GM23338 (cell line): ENCODE measurements around the gene C6orf89. TPM values are rescaled to one million over a fixed set of nuclear protein-coding genes. Genes with fewer than 3 reads are reported as not detected.

Experiments used
- ATAC-seq: fragments of 200-7000 bp; cut with Tn5 transposase; 3 replicates; pipeline ENCODE4 v1.9.1; 2020
- DNase-seq: peaks from one replicate; pipeline ENCODE4 v3.0.0-alpha.2; 2015; ENCODE audit warnings: low spot score
- H2AFZ ChIP-seq: fragments of 200-600 bp; sonication (generic); 2 replicates; pipeline ENCODE4 v1.8.0; 2016; ENCODE audit warnings: antibody characterized with exemption, mild to moderate bottlenecking, moderate library complexity
- H3F3A ChIP-seq: fragments of 200-600 bp; sonication (generic); replicated peaks from 2 replicates; pipeline ENCODE4 v1.8.0; 2017; ENCODE audit warnings: antibody characterized with exemption, mixed run types, low read depth
- H3K27ac ChIP-seq: fragments of 200-600 bp; sonication (generic); 2 replicates; pipeline ENCODE4 v1.6.1; 2016; ENCODE audit warnings: low read depth
- H3K27me3 ChIP-seq: fragments of 200-600 bp; sonication (generic); 2 replicates; pipeline ENCODE4 v1.8.0; 2016; ENCODE audit warnings: mild to moderate bottlenecking, mixed run types, moderate library complexity; ENCODE audit not compliant: insufficient read depth
- H3K36me3 ChIP-seq: fragments of 200-600 bp; sonication (generic); 2 replicates; pipeline ENCODE4 v1.8.0; 2016; ENCODE audit warnings: mild to moderate bottlenecking; ENCODE audit not compliant: insufficient read depth
- H3K4me1 ChIP-seq: fragments of 200-600 bp; sonication (generic); 2 replicates; pipeline ENCODE4 v1.8.0; 2016; ENCODE audit warnings: mild to moderate bottlenecking, moderate library complexity; ENCODE audit not compliant: insufficient read depth
- H3K4me2 ChIP-seq: fragments of 200-600 bp; sonication (generic); 2 replicates; pipeline ENCODE4 v1.7.1; 2017; ENCODE audit warnings: mixed run types
- H3K4me3 ChIP-seq: fragments of 200-600 bp; sonication (generic); 2 replicates; pipeline ENCODE4 v1.6.1; 2016; ENCODE audit warnings: mixed run types
- H3K79me2 ChIP-seq: fragments of 200-600 bp; sonication (generic); replicated peaks from 2 replicates; pipeline ENCODE4 v1.8.0; 2017; ENCODE audit warnings: mild to moderate bottlenecking; ENCODE audit not compliant: insufficient read depth
- H3K9me2 ChIP-seq: fragments of 200-600 bp; sonication (generic); 2 replicates; pipeline ENCODE4 v1.8.0; 2017; ENCODE audit not compliant: insufficient read depth
- H4K20me1 ChIP-seq: fragments of 200-600 bp; sonication (generic); replicated peaks from 2 replicates; pipeline ENCODE4 v1.8.0; 2017; ENCODE audit warnings: mild to moderate bottlenecking; ENCODE audit not compliant: insufficient read depth
- H3K27ac Mint-ChIP-seq: 2 replicates; pipeline ENCODE4 v1.8.0; 2020; ENCODE audit warnings: inconsistent platforms, mild to moderate bottlenecking, moderate library complexity, mixed read lengths
- H3K27me3 Mint-ChIP-seq: 3 replicates; pipeline ENCODE4 v1.8.0; 2022; ENCODE audit warnings: low read depth, mild to moderate bottlenecking, moderate library complexity, mixed read lengths, inconsistent platforms; ENCODE audit not compliant: insufficient read depth, poor library complexity
- H3K36me3 Mint-ChIP-seq: 3 replicates; pipeline ENCODE4 v1.8.0; 2021; ENCODE audit warnings: low read depth, mild to moderate bottlenecking, inconsistent platforms, moderate library complexity, mixed read lengths
- H3K4me1 Mint-ChIP-seq: 3 replicates; pipeline ENCODE4 v1.8.0; 2020; ENCODE audit warnings: mild to moderate bottlenecking, inconsistent platforms, mixed read lengths
- H3K4me3 Mint-ChIP-seq: 3 replicates; pipeline ENCODE4 v1.8.0; 2021; ENCODE audit warnings: moderate library complexity, mild to moderate bottlenecking, inconsistent platforms, mixed read lengths
- H3K9me3 Mint-ChIP-seq: 3 replicates; pipeline ENCODE4 v1.8.0; 2020; ENCODE audit warnings: moderate library complexity, mild to moderate bottlenecking, inconsistent platforms, mixed read lengths
- CREB1 ChIP-seq: fragments of 250-450 bp; sonication (Bioruptor Pico); IDR thresholded peaks from 2 replicates; pipeline ENCODE4 v1.5.0; 2020; ENCODE audit warnings: low read depth, mild to moderate bottlenecking, moderate library complexity
- CTCF ChIP-seq, 2 experiments: fragments of 200-600 bp in 1 of 2; sonication (generic) in 1 of 2; conservative IDR thresholded peaks; 2 replicates each; pipeline versions ENCODE4 v1.5.1 to v1.6.1; 2016 to 2017; ENCODE audit warnings: antibody characterized with exemption in 2 of 2, low read depth in 2 of 2, mild to moderate bottlenecking in 2 of 2, moderate library complexity in 1 of 2
- ETS1 ChIP-seq: IDR thresholded peaks from 2 replicates; pipeline ENCODE4 v1.6.1; 2016; ENCODE audit warnings: antibody characterized with exemption
- EZH2 ChIP-seq: fragments of 200-600 bp; sonication (generic); IDR thresholded peaks from one replicate; pipeline ENCODE4 v1.8.0; 2017; ENCODE audit warnings: antibody characterized with exemption, mild to moderate bottlenecking, low read depth; ENCODE audit not compliant: unreplicated experiment
- EZH2phosphoT487 ChIP-seq: fragments of 200-600 bp; sonication (generic); IDR thresholded peaks from one replicate; pipeline ENCODE4 v1.8.1; 2018; ENCODE audit warnings: antibody characterized with exemption; ENCODE audit not compliant: unreplicated experiment
- JUNB ChIP-seq: IDR thresholded peaks from one replicate; pipeline ENCODE4 v1.6.1; 2016; ENCODE audit warnings: antibody characterized with exemption; ENCODE audit not compliant: unreplicated experiment
- NANOG ChIP-seq: IDR thresholded peaks from 2 replicates; pipeline ENCODE4 v1.6.1; 2016; ENCODE audit warnings: antibody characterized with exemption, borderline replicate concordance
- POLR2AphosphoS5 ChIP-seq: IDR thresholded peaks from 2 replicates; pipeline ENCODE4 v1.6.1; 2016; ENCODE audit warnings: antibody characterized with exemption, low read depth
- REST ChIP-seq: IDR thresholded peaks from one replicate; pipeline ENCODE4 v1.6.1; 2018; ENCODE audit warnings: antibody characterized with exemption; ENCODE audit not compliant: unreplicated experiment
- STAT1 ChIP-seq: IDR thresholded peaks from one replicate; pipeline ENCODE4 v1.6.1; 2016; ENCODE audit warnings: antibody characterized with exemption; ENCODE audit not compliant: unreplicated experiment
- ZNF114 ChIP-seq: fragments of 250-450 bp; sonication (Bioruptor Pico); IDR thresholded peaks from 2 replicates; pipeline ENCODE4 v1.5.0; 2020; ENCODE audit warnings: mild to moderate bottlenecking, moderate library complexity
- ZNF331 ChIP-seq: fragments of 250-450 bp; sonication (Bioruptor Pico); IDR thresholded peaks from 2 replicates; pipeline ENCODE4 v1.5.0; 2020; ENCODE audit warnings: low read depth, mild to moderate bottlenecking, moderate library complexity
- polyA plus RNA-seq: library from polyadenylated mRNA; unstranded; fragments of >200 nt; fragmentation: Nextera tagmentation; extraction: Ambion mirVana; gene quantifications from 2 replicates; pipeline ENCODE4 v1.2.1, GENCODE V29; 2016
- total RNA-seq: library from RNA; depleted of rRNA; stranded (reverse); fragments of >200 nt; shearing (Covaris generic); gene quantifications from 2 replicates; pipeline ENCODE4 v1.2.3, GENCODE V29; 2014
- TF ChIP-seq, protein P1 (sequence below): fragments of 250-450 bp; sonication (Bioruptor Pico); IDR thresholded peaks from 2 replicates; pipeline ENCODE4 v1.5.0; 2020; ENCODE audit warnings: mild to moderate bottlenecking, moderate library complexity

Gene C6orf89
- total and polyA plus RNA-seq, 2 experiments from 2014 or later = 3.7 to 7.9 TPM

DNA sequence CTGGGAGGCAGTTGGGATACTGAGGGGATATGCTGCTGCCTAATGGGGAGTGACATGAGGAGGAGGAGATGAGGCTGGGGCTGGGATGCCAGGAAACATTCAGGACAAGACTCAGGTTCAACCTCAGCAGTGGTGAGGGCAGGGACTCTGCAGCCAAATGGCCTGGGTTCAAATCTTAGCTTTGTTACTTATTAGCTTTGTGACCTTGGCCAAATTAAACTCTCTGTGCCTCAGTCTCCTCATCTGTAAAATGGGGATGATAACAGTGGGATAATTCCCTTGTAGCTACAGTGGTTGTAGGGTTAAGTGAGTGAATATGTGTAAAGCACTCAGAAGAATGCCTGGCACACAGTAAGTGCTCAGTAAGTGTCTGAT lies 70.7 kb downstream of the C6orf89 start:
- Histone ChIP-seq H3K27me3 (no peaks in the 10 kb centered on the region), H3K4me2 (no peak overlapping the region), H3K36me3 (no peaks in the 10 kb centered on the region), H3F3A (no peaks in the 10 kb centered on the region), H3K4me3 (no peak overlapping the region), H3K79me2 (no peaks in the 10 kb centered on the region), H3K4me1 (no peaks in the 10 kb centered on the region), H2AFZ (no peak overlapping the region), H4K20me1 (no peaks in the 10 kb centered on the region), H3K27ac (no peak overlapping the region), H3K9me2 (no peaks in the 10 kb centered on the region)
- TF ChIP-seq STAT1 (no peak), ETS1 (no peak), CTCF (conservative IDR thresholded peaks at IDR 0.05; ENCODE audit: low read depth in 2 of 2) (no peak), REST (no peak), NANOG (no peak), EZH2phosphoT487 (no peak), ZNF114 (CRISPR knock-in tag) (no peak), CREB1 (CRISPR knock-in tag) (no peak), EZH2 (no peak), POLR2AphosphoS5 (no peak), JUNB (no peak), ZNF331 (CRISPR knock-in tag) (no peak)
- TF ChIP-seq, protein P1, sequence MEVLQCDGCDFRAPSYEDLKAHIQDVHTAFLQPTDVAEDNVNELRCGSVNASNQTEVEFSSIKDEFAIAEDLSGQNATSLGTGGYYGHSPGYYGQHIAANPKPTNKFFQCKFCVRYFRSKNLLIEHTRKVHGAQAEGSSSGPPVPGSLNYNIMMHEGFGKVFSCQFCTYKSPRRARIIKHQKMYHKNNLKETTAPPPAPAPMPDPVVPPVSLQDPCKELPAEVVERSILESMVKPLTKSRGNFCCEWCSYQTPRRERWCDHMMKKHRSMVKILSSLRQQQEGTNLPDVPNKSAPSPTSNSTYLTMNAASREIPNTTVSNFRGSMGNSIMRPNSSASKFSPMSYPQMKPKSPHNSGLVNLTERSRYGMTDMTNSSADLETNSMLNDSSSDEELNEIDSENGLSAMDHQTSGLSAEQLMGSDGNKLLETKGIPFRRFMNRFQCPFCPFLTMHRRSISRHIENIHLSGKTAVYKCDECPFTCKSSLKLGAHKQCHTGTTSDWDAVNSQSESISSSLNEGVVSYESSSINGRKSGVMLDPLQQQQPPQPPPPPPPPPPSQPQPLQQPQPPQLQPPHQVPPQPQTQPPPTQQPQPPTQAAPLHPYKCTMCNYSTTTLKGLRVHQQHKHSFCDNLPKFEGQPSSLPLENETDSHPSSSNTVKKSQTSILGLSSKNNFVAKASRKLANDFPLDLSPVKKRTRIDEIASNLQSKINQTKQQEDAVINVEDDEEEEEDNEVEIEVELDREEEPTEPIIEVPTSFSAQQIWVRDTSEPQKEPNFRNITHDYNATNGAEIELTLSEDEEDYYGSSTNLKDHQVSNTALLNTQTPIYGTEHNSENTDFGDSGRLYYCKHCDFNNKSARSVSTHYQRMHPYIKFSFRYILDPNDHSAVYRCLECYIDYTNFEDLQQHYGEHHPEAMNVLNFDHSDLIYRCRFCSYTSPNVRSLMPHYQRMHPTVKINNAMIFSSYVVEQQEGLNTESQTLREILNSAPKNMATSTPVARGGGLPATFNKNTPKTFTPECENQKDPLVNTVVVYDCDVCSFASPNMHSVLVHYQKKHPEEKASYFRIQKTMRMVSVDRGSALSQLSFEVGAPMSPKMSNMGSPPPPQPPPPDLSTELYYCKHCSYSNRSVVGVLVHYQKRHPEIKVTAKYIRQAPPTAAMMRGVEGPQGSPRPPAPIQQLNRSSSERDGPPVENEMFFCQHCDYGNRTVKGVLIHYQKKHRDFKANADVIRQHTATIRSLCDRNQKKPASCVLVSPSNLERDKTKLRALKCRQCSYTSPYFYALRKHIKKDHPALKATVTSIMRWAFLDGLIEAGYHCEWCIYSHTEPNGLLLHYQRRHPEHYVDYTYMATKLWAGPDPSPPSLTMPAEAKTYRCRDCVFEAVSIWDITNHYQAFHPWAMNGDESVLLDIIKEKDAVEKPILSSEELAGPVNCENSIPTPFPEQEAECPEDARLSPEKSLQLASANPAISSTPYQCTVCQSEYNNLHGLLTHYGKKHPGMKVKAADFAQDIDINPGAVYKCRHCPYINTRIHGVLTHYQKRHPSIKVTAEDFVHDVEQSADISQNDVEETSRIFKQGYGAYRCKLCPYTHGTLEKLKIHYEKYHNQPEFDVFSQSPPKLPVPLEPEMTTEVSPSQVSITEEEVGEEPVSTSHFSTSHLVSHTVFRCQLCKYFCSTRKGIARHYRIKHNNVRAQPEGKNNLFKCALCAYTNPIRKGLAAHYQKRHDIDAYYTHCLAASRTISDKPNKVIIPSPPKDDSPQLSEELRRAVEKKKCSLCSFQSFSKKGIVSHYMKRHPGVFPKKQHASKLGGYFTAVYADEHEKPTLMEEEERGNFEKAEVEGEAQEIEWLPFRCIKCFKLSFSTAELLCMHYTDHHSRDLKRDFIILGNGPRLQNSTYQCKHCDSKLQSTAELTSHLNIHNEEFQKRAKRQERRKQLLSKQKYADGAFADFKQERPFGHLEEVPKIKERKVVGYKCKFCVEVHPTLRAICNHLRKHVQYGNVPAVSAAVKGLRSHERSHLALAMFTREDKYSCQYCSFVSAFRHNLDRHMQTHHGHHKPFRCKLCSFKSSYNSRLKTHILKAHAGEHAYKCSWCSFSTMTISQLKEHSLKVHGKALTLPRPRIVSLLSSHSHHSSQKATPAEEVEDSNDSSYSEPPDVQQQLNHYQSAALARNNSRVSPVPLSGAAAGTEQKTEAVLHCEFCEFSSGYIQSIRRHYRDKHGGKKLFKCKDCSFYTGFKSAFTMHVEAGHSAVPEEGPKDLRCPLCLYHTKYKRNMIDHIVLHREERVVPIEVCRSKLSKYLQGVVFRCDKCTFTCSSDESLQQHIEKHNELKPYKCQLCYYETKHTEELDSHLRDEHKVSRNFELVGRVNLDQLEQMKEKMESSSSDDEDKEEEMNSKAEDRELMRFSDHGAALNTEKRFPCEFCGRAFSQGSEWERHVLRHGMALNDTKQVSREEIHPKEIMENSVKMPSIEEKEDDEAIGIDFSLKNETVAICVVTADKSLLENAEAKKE (CRISPR knock-in tag) = no peak
- Mint-ChIP-seq H3K4me1 (peaks cover 10% of the 10 kb centered on the region; the same call in 2 of the 3 replicates), H3K9me3 (no peaks in the 10 kb centered on the region), H3K27ac (no peak overlapping the region), H3K4me3 (no peak overlapping the region), H3K27me3 (peaks cover 2% of the 10 kb centered on the region), H3K36me3 (no peaks in the 10 kb centered on the region)
- ATAC-seq (no peak), DNase-seq (no peak)
